A204.1 (cell line): ENCODE results near the gene HTD2.

Experiments
- FAIRE-seq: peaks from 2 replicates; lab custom pipeline; 2012; peaks lifted over from hg19 to GRCh38; lab: Jason Lieb, UNC

Gene HTD2

DNA sequence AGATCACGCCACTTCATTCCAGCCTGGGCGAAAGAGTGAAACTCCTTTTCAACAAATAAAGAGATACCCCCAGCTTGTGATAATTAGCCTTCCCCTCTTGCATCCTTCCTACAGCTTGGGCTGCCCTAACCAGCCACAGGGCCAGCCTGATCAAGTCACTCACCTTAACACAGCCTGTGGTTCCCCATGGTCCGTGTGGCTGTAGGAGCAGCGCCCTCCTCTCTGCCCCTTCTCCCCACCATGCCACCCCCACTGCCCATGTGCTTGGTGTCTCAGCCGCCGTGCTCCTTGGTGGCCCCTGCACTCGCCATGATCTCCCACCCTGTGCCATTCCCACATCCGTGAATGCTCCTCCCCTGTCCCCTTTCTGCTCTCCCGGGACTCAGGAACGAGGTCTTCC is 13.5 kb upstream of the HTD2 start:
- FAIRE-seq: no peak

DNA sequence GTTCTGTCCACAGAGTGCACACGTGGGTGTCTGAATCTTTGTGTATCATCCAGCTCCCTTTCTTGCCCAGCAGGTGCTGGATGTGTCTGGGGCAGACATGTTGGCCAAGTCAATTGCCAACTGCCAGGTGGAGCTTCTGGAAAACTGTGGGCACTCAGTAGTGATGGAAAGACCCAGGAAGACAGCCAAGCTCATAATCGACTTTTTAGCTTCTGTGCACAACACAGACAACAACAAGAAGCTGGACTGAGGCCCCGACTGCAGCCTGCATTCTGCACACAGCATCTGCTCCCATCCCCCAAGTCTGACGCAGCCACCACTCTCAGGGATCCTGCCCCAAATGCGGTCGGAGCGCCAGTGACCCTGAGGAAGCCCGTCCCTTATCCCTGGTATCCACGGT is 12.8 kb upstream of the HTD2 start:
- FAIRE-seq: no peak

GRCh38 chr3:58296269-58296668 is 10.1 kb upstream of the HTD2 start:
- no peak for FAIRE-seq

DNA sequence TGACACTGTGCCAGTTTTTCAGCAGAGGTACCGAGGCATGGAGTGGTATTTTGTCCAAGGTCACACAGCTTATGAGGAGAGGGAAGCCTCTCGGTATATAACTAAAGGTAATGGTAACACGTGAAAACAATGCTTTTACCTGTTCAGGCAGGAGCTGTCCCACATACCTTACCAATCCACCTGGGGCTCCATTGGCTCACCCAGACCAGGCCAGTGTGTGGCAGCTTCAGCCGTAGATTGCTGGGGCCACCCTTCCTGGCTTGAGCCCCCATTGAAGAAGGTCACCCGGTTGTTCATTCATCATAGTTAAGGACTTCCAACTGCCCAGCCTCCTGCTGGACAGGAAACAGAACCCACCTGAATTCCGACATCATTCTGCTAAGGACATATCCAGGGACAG is 9.5 kb upstream of the HTD2 start:
- FAIRE-seq: no peak

GRCh38 chr3:58298190-58298589 is 8.1 kb upstream of the HTD2 start:
- FAIRE-seq: no peak

DNA sequence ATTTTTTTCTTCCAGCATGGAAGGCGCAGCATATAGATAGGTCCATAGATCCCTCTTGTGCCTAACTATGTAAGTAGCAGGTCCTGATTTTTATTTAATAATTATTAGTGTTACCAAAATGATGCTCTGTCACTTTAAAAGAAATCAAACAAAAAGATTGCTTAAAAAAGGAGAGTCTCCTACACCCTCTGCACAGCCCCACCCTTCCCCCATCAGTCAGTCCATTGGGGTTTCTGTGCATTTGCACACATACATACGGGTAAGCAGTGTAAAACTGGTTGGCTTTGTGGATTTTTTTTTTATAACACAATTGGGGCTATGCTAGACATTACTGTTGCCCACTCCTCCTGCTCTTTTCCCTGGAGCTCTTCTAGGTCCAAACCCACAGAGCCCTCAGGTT is 7.2 kb upstream of the HTD2 start:
- FAIRE-seq: no peak

DNA sequence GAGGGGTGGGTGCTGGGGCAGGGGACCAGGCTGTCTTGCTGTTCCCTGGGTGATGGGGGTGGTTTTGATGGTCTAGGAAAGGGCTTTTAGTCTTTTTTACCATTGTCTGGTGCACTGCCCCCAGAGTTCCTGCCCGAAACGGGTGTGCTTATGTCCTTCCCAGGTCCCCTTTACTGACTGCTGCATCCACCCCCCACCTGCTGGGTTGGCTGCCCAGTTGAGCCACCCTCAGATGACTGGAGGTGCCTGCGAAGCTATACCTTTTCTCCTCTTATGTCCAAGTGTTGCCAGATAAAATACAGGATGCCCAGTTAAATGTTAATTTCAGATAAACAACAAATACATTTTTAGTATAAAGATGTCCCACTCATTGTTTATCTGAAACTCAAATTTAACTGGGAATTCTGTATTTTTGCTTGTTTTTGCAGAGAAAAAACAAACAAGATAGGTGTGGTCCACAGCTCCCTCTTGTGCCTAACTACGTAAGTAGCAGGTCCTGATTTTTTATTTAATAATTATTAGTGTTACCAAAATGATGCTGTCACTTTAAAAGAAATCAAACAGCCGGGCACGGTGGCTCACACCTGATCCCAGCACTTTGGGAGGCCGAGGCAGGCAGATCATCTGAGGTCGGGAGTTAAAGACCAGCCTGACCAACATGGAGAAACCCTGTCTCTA is 6.3 kb upstream of the HTD2 start:
- peak; percentile 89 for FAIRE-seq

DNA sequence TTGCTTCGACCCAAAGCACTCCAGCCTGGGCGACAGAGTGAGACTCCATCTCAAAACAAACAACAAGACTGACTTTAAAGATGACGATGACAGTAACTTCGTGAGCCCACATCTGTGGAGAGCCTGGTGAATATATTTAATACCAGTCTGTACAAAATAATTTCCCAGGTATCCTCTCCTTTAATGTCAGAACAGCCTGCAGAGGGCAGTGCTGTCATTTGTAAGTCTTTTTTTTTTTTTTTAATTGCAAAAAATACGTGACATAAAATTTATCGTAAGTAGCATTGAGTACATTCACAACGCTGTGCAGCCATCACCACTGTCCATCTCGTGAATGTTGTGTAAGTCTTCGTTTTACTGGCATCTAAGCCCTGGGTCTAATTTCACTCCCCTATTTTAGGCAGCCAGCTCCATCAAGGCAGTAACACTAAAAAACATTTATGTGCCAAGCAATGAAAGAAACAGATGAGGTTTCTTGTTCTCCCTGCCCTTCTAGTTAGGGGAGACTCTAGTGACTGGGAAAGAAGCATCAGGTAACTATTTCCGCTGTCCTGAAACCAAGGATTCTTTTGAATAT is 1.4 kb downstream of the HTD2 start:
- peak; percentile 61 for FAIRE-seq

- FAIRE-seq: no peak
Observed at GRCh38 chr3:58308728-58309127, 2.4 kb downstream of the HTD2 start.

- FAIRE-seq: no peak
Observed at GRCh38 chr3:58317811-58318210, 11.5 kb downstream of the HTD2 start.

- FAIRE-seq: no peak
Observed at GRCh38 chr3:58321791-58322190, 15.5 kb downstream of the HTD2 start.

GRCh38 chr3:58322793-58323192 is 16.5 kb downstream of the HTD2 start:
- FAIRE-seq: no peak

DNA sequence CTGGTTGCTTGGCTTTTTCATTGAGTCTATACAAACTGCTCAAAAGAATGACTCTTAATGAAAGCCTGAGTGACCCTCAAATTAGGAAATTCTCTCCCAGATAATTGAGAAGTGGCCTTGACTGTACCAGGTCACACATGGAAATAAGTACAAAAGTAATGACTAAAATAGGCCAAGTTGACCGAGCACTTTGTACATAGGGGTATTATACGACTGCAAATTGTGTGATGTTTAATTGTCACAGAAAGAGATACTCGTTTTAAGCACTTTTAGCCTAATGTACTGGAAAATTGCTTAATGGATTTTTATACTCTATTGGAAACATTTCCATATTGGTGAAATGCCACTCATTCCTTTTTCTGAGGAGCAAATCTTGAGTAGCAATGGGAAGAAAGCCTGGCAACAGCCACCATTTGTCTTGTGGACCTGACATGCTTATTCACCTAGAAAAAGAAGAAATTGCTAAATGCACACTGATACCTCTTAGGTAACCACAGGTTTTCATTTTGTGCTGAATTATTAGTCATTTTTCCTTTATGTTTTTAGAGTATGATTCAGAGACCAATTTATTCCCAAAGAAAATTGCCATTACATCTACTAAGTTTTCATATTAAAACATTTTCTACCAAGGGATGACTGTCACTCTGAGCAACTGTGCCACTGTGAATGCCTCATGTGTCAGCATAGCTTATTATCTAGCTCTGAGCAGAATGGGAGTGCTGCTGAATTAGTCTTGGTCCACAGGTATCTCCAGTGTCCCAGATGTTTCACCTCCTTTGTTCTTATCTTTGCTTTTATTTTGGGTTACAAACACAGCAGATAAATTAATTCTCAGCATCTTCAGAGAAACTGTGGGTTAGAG is 17.4 kb downstream of the HTD2 start:
- no peak for FAIRE-seq

GRCh38 chr3:58324391-58325390 is 18.4 kb downstream of the HTD2 start:
- FAIRE-seq: no peak

DNA sequence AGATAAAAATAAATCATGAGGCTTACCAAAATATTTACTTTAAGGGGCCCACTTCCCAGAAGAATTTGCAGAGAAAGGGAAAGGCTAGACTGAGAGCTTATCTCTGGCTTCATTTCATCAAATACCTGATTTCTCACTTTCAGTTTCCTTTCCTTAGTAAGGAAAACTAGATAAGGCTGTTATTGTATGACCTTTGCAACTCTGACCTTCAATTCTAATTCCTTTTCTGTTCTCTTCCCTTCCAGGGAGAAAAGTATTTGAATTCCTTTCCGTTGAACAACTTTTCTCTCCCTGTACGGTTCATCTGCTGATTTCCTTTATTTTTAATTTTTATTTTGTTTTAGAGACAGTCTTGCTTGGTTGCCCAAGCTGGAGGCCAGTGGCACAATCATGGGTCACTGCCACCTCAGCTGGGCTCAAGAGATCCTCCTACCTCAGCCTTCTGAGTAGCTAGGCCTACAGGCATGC is 19.2 kb downstream of the HTD2 start:
- no peak for FAIRE-seq

DNA sequence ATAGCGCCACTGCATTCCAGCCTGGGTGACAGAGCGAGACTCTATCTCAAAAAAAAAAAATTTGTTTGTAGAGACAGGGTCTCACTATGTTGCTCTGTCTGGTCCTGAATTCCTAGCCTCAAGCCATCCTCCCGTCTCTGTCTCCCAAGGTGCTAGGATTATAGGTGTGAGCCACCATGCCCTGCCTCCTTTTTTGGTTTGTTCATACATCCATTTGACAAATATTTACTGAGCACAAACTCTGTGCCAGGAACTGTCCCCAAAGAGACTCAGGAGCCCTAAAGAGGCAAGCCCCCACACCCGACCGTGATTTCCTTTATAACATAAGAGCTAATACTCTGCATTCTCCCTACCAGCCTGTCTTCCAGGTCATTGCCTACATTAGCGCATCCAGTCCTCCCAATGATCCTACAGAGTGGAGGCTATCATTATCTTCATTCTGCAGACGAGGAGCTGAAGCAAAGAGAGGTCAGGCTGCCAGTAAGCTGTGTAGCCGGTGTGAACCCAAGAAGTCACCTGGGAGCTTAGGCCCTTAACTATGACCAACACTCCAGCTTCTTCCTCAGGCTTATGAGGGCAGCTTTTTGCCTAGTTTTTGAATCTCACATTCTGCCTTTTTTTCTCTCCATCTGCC is 20.1 kb downstream of the HTD2 start:
- no peak for FAIRE-seq

DNA sequence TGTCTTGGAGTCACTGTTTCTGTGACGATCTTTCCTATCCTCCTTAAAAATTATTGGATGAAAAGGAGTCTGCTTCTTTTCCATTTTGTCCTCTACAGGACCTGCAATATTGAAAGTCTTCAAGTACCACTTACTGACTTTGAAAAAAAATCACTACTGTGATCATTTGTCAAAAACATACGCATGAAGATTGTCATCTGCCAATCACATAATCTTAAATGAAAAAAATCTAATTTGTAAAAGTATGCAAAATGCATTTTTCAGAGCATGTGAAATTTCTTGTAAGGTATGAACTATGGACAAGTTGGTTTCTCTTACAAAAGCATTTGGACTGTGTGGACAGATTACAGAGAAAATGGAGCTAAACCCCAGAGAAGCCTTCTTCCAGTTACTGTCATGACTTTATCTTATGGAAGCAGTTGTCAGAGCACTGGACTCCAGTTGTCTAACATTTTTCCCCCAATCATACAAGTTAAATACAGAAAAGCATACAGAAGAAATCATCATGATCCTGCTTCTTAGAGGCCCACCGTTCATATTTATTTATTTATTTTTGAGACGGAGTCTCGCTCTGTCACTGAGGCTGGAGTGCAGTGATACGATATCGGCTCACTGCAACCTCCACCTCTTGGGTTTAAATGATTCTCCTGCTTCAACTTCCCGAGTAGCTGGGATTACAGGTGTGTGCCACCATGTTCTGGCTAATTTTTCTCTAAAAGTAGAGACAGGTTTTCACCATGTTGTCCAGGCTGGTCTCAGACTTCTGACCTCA is 23.0 kb downstream of the HTD2 start:
- FAIRE-seq: no peak

GRCh38 chr3:58329922-58330413 is 23.6 kb downstream of the HTD2 start:
- no peak for FAIRE-seq

GRCh38 chr3:58331593-58332152 is 25.4 kb downstream of the HTD2 start:
- no peak for FAIRE-seq

DNA sequence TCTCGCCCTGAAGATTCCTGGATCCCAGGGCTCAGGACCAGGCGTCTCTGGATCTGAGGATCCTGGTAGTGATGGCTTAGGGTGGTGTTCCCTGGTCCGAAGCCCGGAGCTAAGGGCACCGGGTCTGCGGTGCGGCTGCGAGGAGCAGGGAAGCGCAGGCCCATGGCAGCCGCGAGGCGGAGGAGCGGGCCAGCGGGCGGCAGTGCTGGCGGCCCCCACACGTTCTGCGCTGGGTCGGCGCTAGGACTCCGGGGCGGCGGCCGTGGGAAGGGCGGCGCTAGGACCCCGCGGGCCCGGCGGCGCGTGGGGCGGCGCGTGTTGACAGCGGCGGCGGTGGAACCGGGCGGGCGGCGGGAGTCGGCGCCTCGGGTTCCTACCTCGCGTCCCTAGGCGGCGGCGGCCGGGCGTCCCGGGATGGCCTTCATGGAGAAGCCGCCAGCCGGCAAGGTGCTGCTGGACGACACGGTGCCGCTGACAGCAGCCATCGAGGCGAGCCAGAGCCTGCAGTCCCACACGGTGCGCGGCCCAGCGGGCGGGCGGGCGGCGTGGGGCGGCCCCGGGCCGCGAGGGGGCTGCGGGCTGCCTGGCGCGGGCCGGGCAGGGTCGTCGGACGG is 26.4 kb downstream of the HTD2 start, which contains the start of gene PXK:
PXK (plus strand) TSS at position 318 of the 614 bp plus-strand sequence; CDS start at position 415, 97 bp downstream.
- FAIRE-seq: no peak
